Calu3 (cell line): Measurements from ENCODE around the gene TPI1. TPM values are rescaled to one million over a fixed set of nuclear protein-coding genes. Genes with fewer than 3 reads are reported as not detected.
"Not testable (repeated sequence)": the region's sequence is repeated elsewhere in the genome, so short reads cannot be mapped to it uniquely, and the experiment has no call there.

Experiments
- BruUV-seq: library from RNA; stranded (reverse); fragments of 400-500 nt; replicated peaks from 2 replicates; lab custom pipeline; 2021; lab: Mats Ljungman, UMichigan
- CTCF ChIA-PET: fragments of 300-600 bp; sonication (Branson Sonifier 250); formaldehyde crosslinking; loops from one replicate; lab custom pipeline; 2022; ENCODE audit warnings: antibody characterized with exemption; lab: Charles Lee
- DNase-seq: peaks from one replicate; pipeline ENCODE4 v3.0.0; 2022
- H3K27ac Mint-ChIP-seq: one replicate; pipeline ENCODE4 v1.8.0; 2022; ENCODE audit warnings: mixed read lengths; ENCODE audit not compliant: unreplicated experiment
- H3K27me3 Mint-ChIP-seq: one replicate; pipeline ENCODE4 v1.8.0; 2022; ENCODE audit warnings: mixed read lengths; ENCODE audit not compliant: unreplicated experiment
- H3K36me3 Mint-ChIP-seq: one replicate; pipeline ENCODE4 v1.8.0; 2022; ENCODE audit warnings: mild to moderate bottlenecking, moderate library complexity, mixed read lengths; ENCODE audit not compliant: insufficient read depth, unreplicated experiment
- H3K4me1 Mint-ChIP-seq: one replicate; pipeline ENCODE4 v1.8.0; 2022; ENCODE audit warnings: mild to moderate bottlenecking, low read depth, mixed read lengths; ENCODE audit not compliant: unreplicated experiment
- H3K4me3 Mint-ChIP-seq: one replicate; pipeline ENCODE4 v1.8.0; 2022; ENCODE audit warnings: mild to moderate bottlenecking, low read depth, moderate library complexity, mixed read lengths; ENCODE audit not compliant: unreplicated experiment
- H3K9me3 Mint-ChIP-seq: one replicate; pipeline ENCODE4 v1.8.0; 2022; ENCODE audit warnings: low read depth, mixed read lengths; ENCODE audit not compliant: unreplicated experiment
- intact Hi-C: fragments of 100-400 bp; cut with micrococcal nuclease; formaldehyde crosslinking; loops from one replicate; pipeline ENCODE4 v1.10.0; 2022; ENCODE audit not compliant: unreplicated experiment
- total RNA-seq: library from RNA; stranded (reverse); gene quantifications from 2 replicates; pipeline ENCODE4 v1.2.3, GENCODE V29; 2022
- TF ChIP-seq, protein P1 (sequence below): fragments of 200-600 bp; IDR thresholded peaks from one replicate; pipeline ENCODE4 v1.8.0; 2022; ENCODE audit warnings: antibody characterized with exemption; ENCODE audit not compliant: unreplicated experiment

Gene TPI1
- total RNA-seq, 1 experiment from 2014 or later = 608 TPM

DNA sequence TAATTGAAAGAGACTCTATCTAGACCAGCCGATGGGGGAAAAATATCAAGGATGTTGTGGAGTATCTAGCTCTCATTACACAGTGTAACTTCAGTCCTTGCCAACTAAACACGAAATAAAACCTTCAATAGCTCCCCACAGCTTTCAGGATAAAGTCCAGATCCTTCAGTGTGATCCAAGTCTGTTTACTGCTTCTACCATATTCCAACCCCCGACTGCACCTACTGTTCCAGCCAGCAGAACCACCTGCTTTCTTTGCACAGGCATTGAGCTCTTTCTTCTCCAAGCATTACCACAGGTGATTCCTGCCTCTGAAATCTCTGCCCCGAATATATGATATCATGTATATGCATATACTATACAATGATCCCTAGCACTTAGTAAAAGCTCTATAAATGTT lies 35.1 kb downstream of the TPI1 start:
- H3K4me3 Mint-ChIP-seq = no peak overlapping the region
- intact Hi-C loops = no loop called here
- CTCF ChIA-PET = no interaction called here
- DNase-seq = no peak
- no TSS peak for BruUV-seq
- no peaks in the 10 kb centered on the region for H3K4me1 Mint-ChIP-seq
- no peaks in the 10 kb centered on the region for H3K9me3 Mint-ChIP-seq
- no peaks in the 10 kb centered on the region for H3K27me3 Mint-ChIP-seq
- TF ChIP-seq, protein P1, sequence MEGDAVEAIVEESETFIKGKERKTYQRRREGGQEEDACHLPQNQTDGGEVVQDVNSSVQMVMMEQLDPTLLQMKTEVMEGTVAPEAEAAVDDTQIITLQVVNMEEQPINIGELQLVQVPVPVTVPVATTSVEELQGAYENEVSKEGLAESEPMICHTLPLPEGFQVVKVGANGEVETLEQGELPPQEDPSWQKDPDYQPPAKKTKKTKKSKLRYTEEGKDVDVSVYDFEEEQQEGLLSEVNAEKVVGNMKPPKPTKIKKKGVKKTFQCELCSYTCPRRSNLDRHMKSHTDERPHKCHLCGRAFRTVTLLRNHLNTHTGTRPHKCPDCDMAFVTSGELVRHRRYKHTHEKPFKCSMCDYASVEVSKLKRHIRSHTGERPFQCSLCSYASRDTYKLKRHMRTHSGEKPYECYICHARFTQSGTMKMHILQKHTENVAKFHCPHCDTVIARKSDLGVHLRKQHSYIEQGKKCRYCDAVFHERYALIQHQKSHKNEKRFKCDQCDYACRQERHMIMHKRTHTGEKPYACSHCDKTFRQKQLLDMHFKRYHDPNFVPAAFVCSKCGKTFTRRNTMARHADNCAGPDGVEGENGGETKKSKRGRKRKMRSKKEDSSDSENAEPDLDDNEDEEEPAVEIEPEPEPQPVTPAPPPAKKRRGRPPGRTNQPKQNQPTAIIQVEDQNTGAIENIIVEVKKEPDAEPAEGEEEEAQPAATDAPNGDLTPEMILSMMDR = no peak
- H3K36me3 Mint-ChIP-seq = no peaks in the 10 kb centered on the region
- H3K27ac Mint-ChIP-seq = no peak overlapping the region

DNA sequence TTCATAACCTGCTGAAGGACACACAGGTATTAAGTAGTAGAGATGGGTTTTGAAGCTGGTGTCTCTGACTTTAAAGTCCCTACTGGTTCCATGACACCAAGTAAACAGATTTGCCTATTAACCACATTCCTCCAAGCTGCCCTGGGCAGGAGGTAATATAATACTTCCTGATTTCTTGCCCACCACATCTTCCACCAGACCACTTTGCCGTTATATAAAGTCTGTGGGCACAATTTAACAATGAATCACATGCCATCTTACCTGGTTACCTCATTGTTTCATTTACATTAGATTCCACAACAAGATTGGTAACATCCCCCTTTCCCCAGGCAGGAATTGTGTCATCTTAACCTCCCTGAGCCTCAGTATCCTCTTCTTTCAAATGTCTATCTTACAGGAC lies 36.4 kb downstream of the TPI1 start:
- intact Hi-C loops = no loop called here
- BruUV-seq = no TSS peak
- CTCF ChIA-PET = interaction anchor here (1.8 kb wide), 1 partner anchor 31 kb away, joined by 6 read pairs; the partner anchor contains the start of gene SPSB2

DNA sequence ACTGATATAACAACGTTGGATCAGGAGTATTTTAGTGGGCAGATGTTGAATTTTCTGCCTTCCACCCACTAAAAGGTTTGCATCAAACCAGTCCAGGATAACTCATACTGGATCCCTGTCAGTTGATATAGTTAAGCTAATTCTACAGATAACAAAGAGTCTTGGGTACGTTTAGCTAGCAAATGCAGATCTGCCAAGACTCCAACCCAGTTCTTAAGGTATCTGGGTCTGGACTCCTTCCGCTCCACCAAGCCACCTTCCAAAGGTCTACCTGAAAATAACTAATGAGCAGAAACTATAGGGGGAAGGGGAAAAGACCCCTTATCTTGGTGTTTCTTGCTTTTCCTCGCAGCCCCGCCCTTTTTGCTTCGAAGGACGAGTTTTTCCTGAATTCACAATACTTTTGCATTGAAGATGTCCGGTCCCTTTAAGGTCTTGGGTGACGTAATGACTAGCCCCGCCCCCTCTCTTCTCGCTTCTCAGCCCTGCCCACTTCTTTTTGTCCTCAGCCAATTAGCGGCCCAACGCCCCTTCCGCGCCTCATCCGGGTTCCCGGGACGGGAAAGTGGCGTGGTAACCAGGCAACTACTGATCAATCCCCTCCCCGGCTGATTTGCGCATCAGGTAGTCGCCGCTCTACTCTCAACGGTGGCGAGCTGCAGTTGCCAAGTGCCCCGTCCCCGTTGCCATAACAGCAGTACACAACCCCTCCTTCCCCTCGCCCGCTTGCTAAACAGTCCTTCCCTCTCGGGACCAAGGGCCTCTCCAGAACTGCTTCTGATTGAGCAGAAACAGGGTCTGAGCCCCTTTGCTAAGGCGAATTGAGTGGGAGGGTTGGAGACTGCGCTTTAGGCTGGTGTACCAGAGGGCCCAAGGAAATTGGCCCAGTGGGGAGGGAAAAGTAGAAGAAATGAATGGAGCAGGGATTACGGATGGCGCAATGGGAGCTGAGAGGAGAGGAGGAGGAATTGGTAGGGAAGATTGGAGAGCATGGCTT lies 37.2 kb downstream of the TPI1 start, which contains the start of gene LRRC23:
Gene LRRC23, plus strand, starts transcription at position 543 of the 997 bp plus-strand sequence. CDS start 812 bp downstream, outside the sequence.
- Mint-ChIP-seq H3K27ac (no peak within 1 kb of the TSS), H3K4me1 (no peaks in the 10 kb centered on the region), H3K9me3 (no peaks in the 10 kb centered on the region), H3K36me3 (no peaks in the 10 kb centered on the region), H3K4me3 (no peak within 1 kb of the TSS), H3K27me3 (no peaks in the 10 kb centered on the region)
- TF ChIP-seq, protein P1 = no peak
- intact Hi-C loops = no loop called here
- CTCF ChIA-PET = interaction anchor here (1.8 to 2.2 kb wide), 2 partner anchors 13 to 32 kb away, joined by 5 to 6 read pairs; partner anchors contain the start of gene SPSB2
- peak; percentile 97 for DNase-seq
- no TSS peak for BruUV-seq

More for the DNA sequence above, 36.4 kb downstream of the TPI1 start:
- Mint-ChIP-seq H3K27me3 (no peaks in the 10 kb centered on the region), H3K36me3 (no peaks in the 10 kb centered on the region), H3K4me3 (no peak overlapping the region), H3K4me1 (no peaks in the 10 kb centered on the region), H3K27ac (no peak overlapping the region), H3K9me3 (no peaks in the 10 kb centered on the region)
- no peak for DNase-seq
- TF ChIP-seq, protein P1 = no peak

DNA sequence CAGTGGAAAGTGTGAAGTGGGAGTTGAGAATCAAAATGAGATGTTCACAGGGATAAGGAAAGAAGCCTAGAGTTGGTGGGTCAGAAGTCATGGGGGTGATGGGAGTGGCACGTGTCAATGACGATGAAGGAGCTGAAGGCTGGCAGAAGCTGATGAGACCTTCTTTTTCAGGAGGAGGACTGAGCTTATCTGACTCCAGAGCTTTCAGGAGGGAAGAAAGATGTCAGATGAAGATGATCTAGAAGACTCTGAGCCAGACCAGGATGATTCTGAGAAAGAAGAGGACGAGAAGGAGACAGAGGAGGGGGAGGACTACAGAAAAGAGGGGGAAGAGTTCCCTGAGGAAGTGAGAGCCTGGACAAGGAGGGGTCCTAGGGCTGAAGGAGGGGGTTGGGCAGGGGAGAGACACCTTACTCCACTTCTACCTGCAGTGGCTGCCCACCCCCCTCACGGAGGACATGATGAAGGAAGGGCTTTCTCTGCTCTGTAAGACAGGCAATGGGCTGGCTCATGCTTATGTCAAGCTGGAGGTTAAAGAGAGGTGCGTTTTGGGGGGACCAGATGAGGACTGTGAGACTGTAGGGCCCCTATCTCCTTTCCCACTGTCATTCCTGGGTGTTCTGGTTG lies 38.2 kb downstream of the TPI1 start:
- TF ChIP-seq, protein P1 = no peak
- H3K9me3 Mint-ChIP-seq = no peaks in the 10 kb centered on the region
- DNase-seq = no peak
- H3K36me3 Mint-ChIP-seq = no peaks in the 10 kb centered on the region
- no peaks in the 10 kb centered on the region for H3K4me1 Mint-ChIP-seq
- H3K27ac Mint-ChIP-seq = no peak overlapping the region
- H3K4me3 Mint-ChIP-seq = no peak overlapping the region
- H3K27me3 Mint-ChIP-seq = no peaks in the 10 kb centered on the region
- CTCF ChIA-PET = interaction anchor here (0.6 to 2.2 kb wide), 2 partner anchors 14 to 23 kb away, joined by 4 to 5 read pairs; no protein-coding TSS in a partner anchor
- BruUV-seq = TSS peak; percentile 36
- intact Hi-C loops = no loop called here

DNA sequence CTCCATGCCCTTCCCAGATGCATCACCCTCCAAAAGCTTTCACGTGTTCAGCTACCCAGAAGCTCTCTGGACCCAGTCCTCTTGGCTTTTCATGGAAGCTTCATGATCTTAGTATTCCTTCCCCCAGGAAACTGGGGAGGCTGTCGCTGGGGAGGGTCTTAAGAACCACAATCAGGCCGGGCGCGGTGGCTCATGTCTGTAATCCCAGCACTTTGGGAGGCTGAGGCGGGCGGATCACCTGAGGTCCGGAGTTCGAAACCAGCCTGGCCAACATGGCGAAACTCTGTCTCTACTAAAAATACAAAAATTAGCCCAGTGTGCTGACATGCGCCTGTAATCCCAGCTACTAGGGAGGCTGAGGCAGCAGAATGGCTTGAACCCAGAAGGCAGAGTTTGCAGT lies 40.8 kb downstream of the TPI1 start:
- intact Hi-C loops, H3K4me3 Mint-ChIP-seq, DNase-seq, H3K9me3 Mint-ChIP-seq, H3K4me1 Mint-ChIP-seq, H3K27ac Mint-ChIP-seq, BruUV-seq, H3K36me3 Mint-ChIP-seq: not testable (repeated sequence)
- H3K27me3 Mint-ChIP-seq = peaks cover 11% of the 10 kb centered on the region
- CTCF ChIA-PET = interaction anchor here (0.8 kb wide), 1 partner anchor 36 kb away, joined by 3 read pairs; no protein-coding TSS in a partner anchor
